GM18526 (cell line): ENCODE data around the gene RAB26.

Experiments
- POLR2A ChIP-seq: IDR thresholded peaks from 3 replicates; pipeline ENCODE4 v1.6.1; 2011; ENCODE audit not compliant: insufficient read length; ENCODE audit errors: extremely low read depth

RAB26 gene

DNA sequence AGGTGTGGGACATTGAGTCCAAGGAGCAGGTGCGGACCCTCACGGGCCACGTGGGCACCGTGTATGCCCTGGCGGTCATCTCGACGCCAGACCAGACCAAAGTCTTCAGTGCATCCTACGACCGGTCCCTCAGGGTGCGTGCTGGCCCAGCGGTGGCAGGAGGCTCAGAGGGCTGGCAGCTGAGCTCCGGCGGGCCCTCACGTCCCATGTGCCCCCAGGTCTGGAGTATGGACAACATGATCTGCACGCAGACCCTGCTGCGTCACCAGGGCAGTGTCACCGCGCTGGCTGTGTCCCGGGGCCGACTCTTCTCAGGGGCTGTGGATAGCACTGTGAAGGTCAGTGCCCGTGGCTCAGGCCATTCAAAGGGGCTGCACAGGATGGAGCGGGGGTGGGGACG lies 27.6 kb downstream of the RAB26 start:
- TF ChIP-seq POLR2A: no peak

DNA sequence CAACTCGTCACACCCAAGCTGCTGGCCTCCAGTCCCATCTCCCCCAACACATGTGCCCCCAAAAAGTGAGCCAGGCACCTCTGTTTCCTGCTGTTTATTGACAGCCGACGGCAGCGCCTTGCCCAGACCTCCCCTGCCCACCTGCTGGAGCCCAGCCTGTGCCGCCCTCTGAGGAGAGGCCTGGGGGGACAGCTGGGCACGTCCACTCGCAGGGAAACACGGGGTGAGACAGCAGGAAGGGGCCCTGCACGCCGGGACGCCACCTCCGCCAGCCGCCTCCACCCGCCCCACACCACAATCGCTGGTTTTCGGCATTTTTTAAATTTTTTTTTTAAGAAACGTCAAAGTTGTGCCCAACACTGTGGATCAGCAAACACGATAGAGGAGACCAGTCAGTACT lies 28.7 kb downstream of the RAB26 start:
- no peak for TF ChIP-seq POLR2A

DNA sequence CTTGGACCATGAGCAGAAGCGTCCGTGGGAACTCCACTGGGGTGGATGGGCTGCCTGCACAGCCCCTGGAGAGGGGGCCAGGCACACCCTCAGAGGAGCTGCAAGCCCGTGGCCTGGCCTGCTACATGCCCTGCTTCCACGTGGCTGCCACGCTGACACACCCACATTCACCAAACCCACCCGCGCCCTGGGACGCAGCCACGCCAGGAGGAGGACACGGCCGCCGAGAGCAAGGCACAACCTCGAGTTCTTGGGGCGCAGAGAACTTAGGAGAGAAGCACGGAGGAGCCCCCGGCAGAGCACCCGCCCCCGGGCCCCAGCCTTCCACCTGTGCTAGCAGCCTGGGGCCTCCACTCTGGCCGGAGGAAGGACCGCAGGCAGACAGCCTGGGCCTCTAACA lies 29.1 kb downstream of the RAB26 start:
- no peak for TF ChIP-seq POLR2A

DNA sequence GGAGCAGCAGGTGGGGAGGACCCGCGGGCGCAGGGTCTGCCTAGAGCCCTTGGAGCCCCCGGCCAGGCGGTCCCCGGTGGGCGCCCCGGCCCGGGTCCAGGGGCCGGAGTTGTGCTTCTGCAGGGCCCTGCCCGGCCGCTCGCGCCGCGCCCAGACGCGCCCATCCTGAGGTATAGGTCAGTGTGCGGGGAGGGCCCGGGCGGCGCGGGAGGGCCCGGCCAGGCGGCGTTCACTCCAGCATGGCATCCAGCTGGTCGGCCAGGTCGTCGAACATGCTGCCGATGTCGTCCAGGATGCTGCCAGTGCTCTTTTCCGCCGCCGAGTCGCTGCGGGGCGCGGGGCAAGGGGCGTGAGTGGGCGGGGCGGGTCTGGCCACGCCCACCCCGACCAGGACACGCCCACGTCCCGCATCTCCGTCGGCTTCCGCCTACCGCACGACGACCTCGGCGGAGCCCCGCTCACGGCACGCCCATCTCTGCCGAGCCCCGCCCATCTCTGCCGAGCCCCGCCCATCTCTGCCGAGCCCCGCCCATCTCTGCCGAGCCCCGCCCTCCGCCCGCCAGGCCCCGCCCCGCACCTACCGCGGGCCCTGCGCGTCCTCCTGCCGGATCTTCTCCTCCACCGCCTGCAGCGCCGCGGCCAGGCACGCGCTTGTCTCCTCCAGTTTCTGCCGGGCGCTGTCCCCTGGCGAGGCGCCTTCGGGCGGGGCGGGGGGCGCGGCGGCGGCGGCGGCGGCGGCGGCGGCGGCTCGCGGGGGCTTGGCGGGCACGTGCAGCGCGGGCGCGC lies 30.1 kb downstream of the RAB26 start:
- no peak for TF ChIP-seq POLR2A

DNA sequence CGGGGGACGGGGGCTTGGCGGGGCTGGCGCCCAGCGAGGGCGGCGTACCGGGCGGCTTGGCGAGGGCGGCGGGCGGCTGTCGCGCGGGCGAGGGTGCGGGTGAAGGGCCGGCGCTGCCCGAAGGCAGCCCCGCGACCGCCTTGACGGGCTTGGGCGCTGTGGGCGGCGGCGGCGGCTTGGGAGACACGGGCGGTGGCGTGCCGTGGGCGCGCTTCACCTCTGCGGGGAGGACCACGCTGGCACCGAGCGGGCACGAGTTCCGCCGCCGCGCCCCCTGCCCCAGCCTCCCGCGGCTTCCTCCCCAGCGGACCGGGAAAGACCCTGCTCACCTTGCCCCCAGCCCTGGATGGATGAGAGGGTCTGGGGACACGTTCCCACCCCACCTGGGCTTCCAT lies 30.7 kb downstream of the RAB26 start:
- no peak for TF ChIP-seq POLR2A

DNA sequence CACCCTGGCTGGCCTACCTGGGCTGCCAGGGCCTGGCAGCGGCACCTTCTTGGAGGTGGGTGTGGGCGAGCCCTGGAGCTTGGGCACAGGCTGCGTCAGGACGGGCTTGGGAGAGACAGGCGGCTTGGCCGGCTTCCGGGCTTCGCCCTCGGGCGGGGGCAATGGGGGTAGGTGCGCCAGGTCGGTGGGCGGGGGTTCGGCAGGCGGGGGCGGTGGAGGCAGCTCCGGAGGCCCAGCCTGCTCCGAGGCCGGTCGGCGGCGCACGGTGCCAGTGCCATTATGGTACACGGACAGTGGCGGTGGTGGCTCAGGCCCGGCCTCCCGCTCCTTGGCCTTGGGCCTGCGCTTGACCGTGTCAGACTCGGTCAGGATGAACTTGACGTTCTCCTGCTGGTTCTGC lies 31.2 kb downstream of the RAB26 start:
- no peak for TF ChIP-seq POLR2A

DNA sequence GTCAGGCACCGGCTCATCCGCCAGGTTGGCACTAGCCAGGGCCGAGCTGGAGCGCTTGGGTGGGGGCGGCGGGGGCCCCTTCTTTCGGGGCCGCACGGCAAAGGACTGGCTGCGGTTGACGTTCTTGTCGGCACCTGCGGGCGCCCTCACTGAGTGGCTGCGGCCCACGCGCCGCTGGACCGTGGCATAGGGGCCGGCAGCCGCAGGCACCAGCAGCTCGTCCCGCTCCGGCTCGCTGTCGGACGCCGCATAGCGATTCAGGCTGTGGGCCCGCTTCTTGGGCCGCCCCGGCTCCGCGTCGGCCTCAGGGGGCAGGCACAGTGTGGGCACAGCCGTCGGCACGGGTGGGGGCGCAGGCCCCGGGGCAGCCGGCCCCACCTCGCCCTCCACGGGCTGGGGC lies 32.0 kb downstream of the RAB26 start:
- TF ChIP-seq POLR2A: no peak

DNA sequence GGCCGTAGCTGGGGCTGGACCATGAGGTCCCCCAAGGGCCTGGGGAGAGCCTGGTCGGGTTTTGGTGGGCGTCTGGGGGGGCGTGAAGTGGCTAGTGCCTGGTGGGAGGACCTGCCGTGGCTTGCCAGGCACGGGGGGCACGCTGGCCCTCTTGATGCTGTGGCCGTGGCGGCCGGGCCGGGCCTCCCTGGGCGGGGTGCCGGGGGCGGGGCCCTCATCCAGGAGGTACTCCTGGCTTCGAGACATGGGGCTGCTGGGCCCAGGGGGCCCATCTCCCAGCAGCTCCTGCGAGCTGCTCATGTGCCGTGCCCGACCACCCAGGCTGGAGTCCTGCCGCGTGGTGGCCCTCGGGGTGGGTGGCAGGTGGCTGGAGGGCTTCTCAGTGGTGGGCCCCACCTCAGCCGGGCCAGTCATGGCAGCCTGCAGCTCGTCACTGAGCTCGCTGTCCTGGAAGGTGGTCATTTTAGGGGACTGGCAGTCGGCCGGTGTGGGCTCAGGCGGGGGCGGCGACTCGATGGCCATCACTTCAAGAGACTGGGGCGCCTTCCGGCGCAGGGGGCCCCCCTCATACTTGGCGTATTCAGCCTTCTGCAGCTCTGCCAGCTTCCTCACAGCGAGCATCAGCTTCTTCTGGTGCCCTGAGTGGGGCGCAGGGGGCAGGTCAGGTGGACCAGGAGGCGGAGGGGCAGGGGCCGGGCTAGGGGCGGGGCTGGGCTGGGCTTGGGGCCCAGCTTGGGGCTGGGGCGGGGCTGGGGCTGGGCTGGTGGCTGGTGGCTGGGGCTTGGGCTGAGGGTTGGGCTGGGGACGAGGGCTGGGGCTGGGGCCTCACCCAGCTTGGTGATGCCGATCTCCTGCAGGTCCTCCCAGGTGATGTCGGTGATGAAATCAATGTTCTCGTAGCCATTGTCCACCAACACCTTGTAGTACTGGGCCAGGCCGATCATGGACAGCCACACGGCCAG lies 32.8 kb downstream of the RAB26 start:
- no peak for TF ChIP-seq POLR2A

DNA sequence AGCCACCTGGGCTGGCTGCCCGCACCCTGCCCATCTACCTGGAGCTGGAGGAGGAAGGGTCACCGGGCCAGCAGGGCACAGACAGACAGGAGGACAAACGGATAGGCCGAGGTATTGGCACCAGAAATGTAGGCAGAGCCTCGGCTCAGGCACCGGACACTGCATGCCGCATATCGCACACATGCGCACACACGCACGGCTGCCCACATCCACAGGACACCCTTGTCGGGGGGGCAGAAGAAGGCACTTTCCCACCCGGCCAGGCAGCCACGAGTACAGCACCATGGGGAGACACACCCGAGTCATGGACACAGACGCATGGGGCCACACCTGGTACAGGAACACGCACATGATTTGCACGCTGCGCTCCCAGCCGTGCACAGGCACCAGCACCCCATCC lies 33.5 kb downstream of the RAB26 start:
- TF ChIP-seq POLR2A: no peak

DNA sequence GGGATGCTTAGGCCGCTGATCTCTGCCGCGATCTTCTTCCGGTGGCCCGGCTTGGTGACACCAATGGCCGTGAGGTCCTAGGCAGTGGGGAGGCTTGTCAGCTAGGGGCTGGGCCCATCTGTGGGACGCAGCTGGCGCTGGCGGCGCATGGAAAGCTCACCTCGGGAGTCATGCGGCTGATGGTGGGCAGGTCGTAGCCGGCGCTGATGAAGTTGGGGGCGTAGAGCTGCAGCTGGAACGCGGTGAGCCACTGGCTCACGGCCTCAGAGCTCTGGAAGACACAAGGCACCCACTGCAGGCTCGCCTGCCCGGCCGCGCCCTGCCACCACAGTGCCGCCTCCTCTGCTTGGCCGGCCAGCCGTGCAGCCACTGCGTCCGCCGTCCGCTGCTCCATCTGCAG lies 35.2 kb downstream of the RAB26 start:
- no peak for TF ChIP-seq POLR2A

DNA sequence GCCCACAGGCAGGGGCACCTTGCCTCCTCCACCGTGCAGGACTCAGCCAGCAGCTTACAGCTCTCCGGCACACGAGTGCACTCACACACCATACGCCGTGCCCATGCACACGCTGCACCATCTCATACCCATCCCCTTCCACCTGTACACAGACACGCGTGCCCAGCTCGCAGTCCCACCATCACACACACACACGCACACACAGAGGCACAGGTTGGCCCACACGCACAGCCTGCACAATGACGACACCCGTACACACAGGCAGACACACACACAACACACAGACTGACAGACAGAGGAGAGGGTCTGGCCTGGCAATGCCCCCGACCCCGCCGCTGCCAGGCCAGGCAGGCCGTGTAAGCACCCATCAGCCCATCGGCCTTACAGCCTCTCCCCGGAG lies 35.9 kb downstream of the RAB26 start:
- TF ChIP-seq POLR2A: no peak

DNA sequence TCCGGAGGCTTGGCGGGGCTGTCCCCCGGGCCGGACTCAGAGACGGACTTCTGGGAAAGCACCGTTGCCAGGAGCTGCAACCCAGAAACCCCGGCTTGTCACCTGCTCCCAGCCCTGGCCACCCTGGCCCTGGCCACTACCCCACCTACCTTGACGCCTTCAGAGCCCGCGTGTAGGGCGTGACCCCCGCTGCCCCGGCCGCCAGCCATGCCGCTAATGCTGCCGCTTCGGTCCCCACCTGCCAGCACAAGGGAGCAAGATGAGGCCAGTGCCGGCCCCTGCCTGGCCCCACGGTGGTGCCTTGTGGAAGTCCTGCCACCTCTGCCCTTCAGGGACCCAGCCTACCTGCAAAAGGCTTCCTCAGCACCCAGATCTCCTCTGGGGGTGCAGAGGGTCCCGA lies 36.5 kb downstream of the RAB26 start:
- no peak for TF ChIP-seq POLR2A

DNA sequence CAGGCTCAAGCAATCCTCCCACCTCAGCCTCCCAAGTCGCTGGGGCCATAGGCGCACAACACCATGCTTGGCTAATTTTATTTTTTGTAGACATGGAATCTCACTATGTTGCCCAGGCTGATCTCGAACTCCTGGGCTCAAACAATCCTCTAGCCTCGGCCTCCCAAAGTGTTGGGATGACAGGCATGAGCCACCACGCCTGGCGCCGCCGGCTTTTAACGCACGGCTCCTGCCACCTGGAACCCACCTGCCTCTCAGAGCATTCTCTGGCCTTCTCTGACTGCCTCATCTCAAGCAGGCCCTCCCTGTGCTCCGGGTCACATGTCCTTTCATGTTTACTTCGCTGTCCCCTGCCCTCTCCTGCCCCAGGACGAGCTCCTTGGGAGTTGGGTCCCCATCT lies 37.6 kb downstream of the RAB26 start:
- no peak for TF ChIP-seq POLR2A

DNA sequence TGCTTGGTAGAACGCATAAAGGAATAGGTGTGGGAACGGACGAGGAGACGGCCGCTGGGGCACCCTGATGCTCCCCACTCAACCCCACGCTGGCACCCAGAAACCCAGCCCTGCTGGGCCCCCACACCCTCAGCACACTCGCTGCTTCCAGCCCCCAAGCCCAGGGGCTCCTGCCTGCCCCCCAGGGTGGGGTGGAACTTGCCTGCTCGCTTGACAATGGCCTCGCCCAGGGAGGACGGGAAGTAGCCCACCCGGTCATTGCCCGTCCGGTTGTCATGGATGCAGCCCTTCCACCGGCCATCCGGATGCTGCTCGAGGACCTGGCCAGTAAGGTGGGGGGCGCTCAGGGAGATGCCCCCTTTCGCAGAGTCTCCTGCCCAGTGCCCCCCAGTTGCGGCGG lies 38.1 kb downstream of the RAB26 start:
- no peak for TF ChIP-seq POLR2A

DNA sequence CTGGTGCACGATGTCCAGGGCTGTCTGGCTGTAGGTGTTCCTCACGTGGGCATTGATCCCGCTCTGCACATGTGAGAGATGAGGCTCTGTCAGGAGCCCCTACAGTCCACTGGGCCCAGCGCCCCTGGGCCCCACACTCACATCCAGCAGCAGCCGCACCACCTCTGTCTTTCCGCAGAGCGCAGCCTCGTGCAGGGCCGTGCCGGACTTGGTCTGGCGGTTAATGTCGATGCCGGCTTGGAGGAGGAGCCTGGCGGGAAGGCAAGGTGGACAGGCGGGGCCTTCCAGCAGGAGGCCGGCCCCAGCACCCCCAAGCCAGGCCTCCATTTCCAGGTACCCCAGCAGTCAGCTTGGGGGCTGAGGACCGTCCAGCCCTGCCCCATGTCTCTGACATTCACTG lies 38.8 kb downstream of the RAB26 start:
- TF ChIP-seq POLR2A: no peak

DNA sequence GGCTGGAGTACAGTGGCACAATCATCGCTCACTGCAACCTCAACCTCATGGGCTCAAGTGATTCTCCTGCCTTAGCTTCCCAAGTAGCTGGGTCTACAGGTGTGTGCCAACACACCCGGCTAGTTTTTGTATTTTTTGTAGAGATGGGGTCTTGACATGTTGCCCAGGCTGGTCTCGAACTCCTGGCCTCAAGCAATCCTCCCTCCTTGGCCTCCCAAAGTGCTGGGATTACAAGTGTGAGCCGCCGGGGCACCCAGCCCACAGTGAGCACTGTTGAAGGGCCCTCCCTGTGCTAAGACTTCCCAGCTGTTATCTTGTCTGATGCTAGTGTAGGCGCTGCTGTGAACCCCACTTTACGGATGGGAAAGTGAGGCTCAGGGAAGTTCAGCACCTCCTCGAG lies 40.0 kb downstream of the RAB26 start:
- no peak for TF ChIP-seq POLR2A

DNA sequence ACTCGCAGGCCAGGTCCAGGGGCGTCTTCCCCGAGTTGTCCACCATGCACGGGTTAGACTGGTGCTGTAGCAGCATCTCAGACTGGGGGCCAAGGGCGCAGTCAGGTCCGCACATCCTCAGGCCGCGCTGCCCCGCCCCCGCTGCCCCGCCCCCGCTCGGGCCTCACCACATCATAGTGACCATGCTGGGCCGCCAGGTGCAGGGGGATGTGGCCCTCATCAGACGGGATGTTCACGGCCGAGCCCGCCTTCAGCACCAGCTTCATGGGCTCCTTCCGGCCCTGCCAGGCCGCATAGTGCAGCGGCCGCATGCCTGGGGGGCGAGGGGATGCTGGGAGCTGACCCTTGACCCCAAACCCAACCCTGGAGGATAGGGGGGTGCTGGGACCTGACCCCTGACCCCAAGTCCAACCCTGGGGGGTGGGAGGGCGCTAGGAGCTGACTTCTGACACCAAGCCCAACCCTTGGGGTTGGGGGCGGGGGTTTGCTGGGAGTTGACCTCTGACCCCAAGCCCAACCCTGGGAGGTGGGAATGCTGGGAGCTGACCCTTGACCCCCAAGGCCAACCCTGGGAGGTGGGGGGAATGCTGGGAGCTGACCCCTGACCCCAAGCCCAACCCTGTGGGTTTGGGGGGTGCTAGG lies 40.9 kb downstream of the RAB26 start:
- TF ChIP-seq POLR2A: no peak
